Heart left ventricle (tissue), 16 donors: Measurements from ENCODE around the gene AMPD2. TPM values are rescaled to one million over a fixed set of nuclear protein-coding genes. Genes with fewer than 3 reads are reported as not detected.

Experiments used
- ATAC-seq, 4 donors: fragments of 200-7000 bp; cut with Tn5 transposase; one replicate each; pipeline ENCODE4 v1.9.1; 2020 to 2022; ENCODE audit warnings: moderate library complexity in 4 of 4, mild to moderate bottlenecking in 3 of 4, moderate number of reproducible peaks in 1 of 4
- DNase-seq, 5 donors: peaks; one replicate each; pipeline ENCODE4 v3.0.0-alpha.2; 2020
- H3K27ac ChIP-seq, 12 donors: fragments of 200-600 bp; sonication (generic) in 4 of 12; one replicate each; pipeline versions ENCODE4 v1.5.0 to v1.8.0; 2016 to 2022; ENCODE audit warnings: mild to moderate bottlenecking in 2 of 12
- H3K27me3 ChIP-seq, 9 donors: fragments of 200-600 bp; sonication (generic) in 2 of 9; one replicate each; pipeline versions ENCODE4 v1.5.1 to v1.8.0; 2016 to 2022; ENCODE audit warnings: mild to moderate bottlenecking in 3 of 9
- H3K36me3 ChIP-seq, 9 donors: fragments of 200-600 bp; sonication (generic) in 2 of 9; one replicate each; pipeline versions ENCODE4 v1.5.0 to v1.8.0; 2018 to 2022; ENCODE audit warnings: mild to moderate bottlenecking in 2 of 9
- H3K4me1 ChIP-seq, 12 donors: fragments of 200-600 bp; sonication (generic) in 4 of 12; one replicate each; pipeline versions ENCODE4 v1.5.0 to v1.8.0; 2016 to 2022; ENCODE audit warnings: mild to moderate bottlenecking in 3 of 12
- H3K4me3 ChIP-seq, 12 donors: fragments of 200-600 bp; sonication (generic) in 4 of 12; one replicate each; pipeline versions ENCODE4 v1.5.0 to v1.8.0; 2017 to 2022; ENCODE audit warnings: mild to moderate bottlenecking in 9 of 12, moderate library complexity in 4 of 12
- H3K9me3 ChIP-seq, 12 donors: fragments of 200-600 bp; sonication (generic) in 4 of 12; one replicate each; pipeline versions ENCODE4 v1.5.0 to v1.8.0; 2016 to 2022; ENCODE audit warnings: mild to moderate bottlenecking in 1 of 12
- CTCF ChIP-seq, 12 donors: fragments of 200-600 bp; sonication (generic) in 4 of 12; IDR thresholded peaks; one replicate each; pipeline versions ENCODE4 v1.5.0 to v1.8.0; 2018 to 2022; ENCODE audit warnings: antibody characterized with exemption in 12 of 12, mild to moderate bottlenecking in 5 of 12
- POLR2A ChIP-seq, 2 donors: fragments of 450-650 bp; IDR thresholded peaks; one replicate each; pipeline ENCODE4 v1.6.1; 2017; ENCODE audit warnings: antibody characterized with exemption in 2 of 2, mild to moderate bottlenecking in 2 of 2, moderate library complexity in 2 of 2
- WGBS, 4 donors: extraction: QIAGEN DNeasy Blood & Tissue Kit in 2 of 4; methylation state at CpG; one replicate each; pipeline versions ENCODE4 v1.1.5 to v1.1.7; 2013 to 2018; 5-methylcytosine and 5-hydroxymethylcytosine counted together
- intact Hi-C, 10 donors: fragments of 100-400 bp; cut with DNase I; formaldehyde crosslinking; loops; one replicate each; pipeline versions ENCODE4 v1.11.1 to v1.14.2; 2022
- polyA plus RNA-seq, 2 donors: library from polyadenylated mRNA; stranded (reverse); fragments of 200-250 nt; gene quantifications; one replicate each; pipeline ENCODE4 v1.2.3, GENCODE V29; 2013
- total RNA-seq, 9 donors: library from RNA; depleted of rRNA in 2 of 9; stranded (reverse); fragments of >200 nt in 2 of 9; fragmentation: NEBNext Ultra II Directional in 3 of 9; extraction: Animal tissue kit (Norgen Biotek cat#: 25700) in 3 of 9; gene quantifications; one replicate each; pipeline versions ENCODE4 v1.1.0 to v1.2.4, GENCODE V29; 2016 to 2023
- donor health status: ischemic (EF 13 %, LVEDD 7.1; RV severe dilation, severe dysfunction).
- donor health status: healthy with polysubstance abuse.
- donor health status: DM: no; HTN: yes; CAD: no.
- donor health status: DM: no; HTN: no; CAD: no.
- donor health status: ischemic (EF 25% LVEDD 6.9; RV normal size, moderate dysfunction).
- donor health status: ischemic (EF 25% LVEDD 5.7; RV mildly dilated, moderate dysfunction).
- donor health status: healthy.
- donor health status: DM: yes; HTN: yes; CAD: no.
- donor health status: ischemic (EF 35%, LVEDD 5.7; RV mildly dilated, moderate dysfunction).
- donor health status: nonischemic (EF 11% LVEDD 7.7; RV severe dilation, severe dysfunction).
- donor health status: DM: yes; HTN: yes; CAD: no.
- donor health status: PGD.
- donor health status: ischemic (EF 29% LVEDD 5.4; RV normal size, mild dysfunction).
- donor health status: nonischemic (EF 23%, LVEDD 6.1; RV moderate dilation, normal function).

AMPD2 gene
- total and polyA plus RNA-seq, 11 donors, result 7.4 to 29.9 (median 10.0) TPM

GRCh38 chr1:109613361-109614147, 6.1 kb upstream of the AMPD2 start:
- H3K27me3 ChIP-seq, result no peaks in the 10 kb centered on the region
- no peak overlapping the region for H3K4me3 ChIP-seq
- no peaks in the 10 kb centered on the region for H3K36me3 ChIP-seq
- no peak for TF ChIP-seq POLR2A (IDR thresholded peaks at IDR 0.05)
- TF ChIP-seq CTCF (IDR thresholded peaks at IDR 0.05), result no peak
- H3K4me1 ChIP-seq, result peaks cover 0 to 63% (median 0%) of the 10 kb centered on the region in 12 donors
- no peak for DNase-seq
- peak in 1 of 4 donors; percentile 14 for ATAC-seq
- intact Hi-C loops, result loop anchor here in 1 of 10 donors (10.0 kb wide), 1 partner anchor 59 kb away; no protein-coding TSS in a partner anchor
- 60 to 63% (median 62%) methylated on average over 7 of the region's 7 CpGs for WGBS, 4 donors
- H3K9me3 ChIP-seq, result no peaks in the 10 kb centered on the region
- peak overlapping the region in 1 of 12 donors; percentile 54 for H3K27ac ChIP-seq

- Histone ChIP-seq H3K36me3 (no peaks in the 10 kb centered on the region), H3K27ac (peak overlapping the region in 4 of 12 donors; percentile 30 to 96 (median 55)), H3K9me3 (no peaks in the 10 kb centered on the region), H3K4me1 (peaks cover 0 to 81% (median 11%) of the 10 kb centered on the region in 12 donors), H3K27me3 (no peaks in the 10 kb centered on the region), H3K4me3 (no peak overlapping the region)
- no peak for DNase-seq
- peak in 3 of 4 donors; percentile 37 to 57 (median 50) for ATAC-seq
- WGBS, 4 donors, result 47 to 62% (median 56%) methylated on average over 3 of the region's 3 CpGs
- TF ChIP-seq CTCF (IDR thresholded peaks at IDR 0.05) (no peak), POLR2A (IDR thresholded peaks at IDR 0.05) (no peak)
- intact Hi-C loops, result loop anchor here in 1 of 10 donors (10.0 kb wide), 1 partner anchor 61 kb away; no protein-coding TSS in a partner anchor
These were observed 3.8 kb upstream of the AMPD2 start for GRCh38 chr1:109615879-109616278.

GRCh38 chr1:109616391-109616790, 3.2 kb upstream of the AMPD2 start:
- TF ChIP-seq POLR2A (IDR thresholded peaks at IDR 0.05) (no peak), CTCF (IDR thresholded peaks at IDR 0.05) (no peak)
- no peak overlapping the region for H3K4me3 ChIP-seq
- H3K27ac ChIP-seq, result peak overlapping the region in 4 of 12 donors; percentile 15 to 96 (median 50)
- no peaks in the 10 kb centered on the region for H3K36me3 ChIP-seq
- DNase-seq (no peak), ATAC-seq (no peak)
- peaks cover 0 to 86% (median 14%) of the 10 kb centered on the region in 12 donors for H3K4me1 ChIP-seq
- 64 to 79% (median 78%) methylated on average over 3 of the region's 3 CpGs for WGBS, 4 donors
- intact Hi-C loops, result loop anchor here in 1 of 10 donors (10.0 kb wide), 1 partner anchor 62 kb away; no protein-coding TSS in a partner anchor
- no peaks in the 10 kb centered on the region for H3K27me3 ChIP-seq
- no peaks in the 10 kb centered on the region for H3K9me3 ChIP-seq

- no peaks in the 10 kb centered on the region for H3K27me3 ChIP-seq
- WGBS, 4 donors, result 50 to 65% (median 60%) methylated on average over 3 of the region's 3 CpGs
- H3K27ac ChIP-seq, result peak overlapping the region in 5 of 12 donors; percentile 0 to 96 (median 15)
- H3K4me3 ChIP-seq, result no peak overlapping the region
- ATAC-seq (peak in 2 of 4 donors; percentile 3 to 5), DNase-seq (peak in 1 of 5 donors; percentile 11)
- H3K9me3 ChIP-seq, result no peaks in the 10 kb centered on the region
- H3K4me1 ChIP-seq, result peaks cover 0 to 91% (median 19%) of the 10 kb centered on the region in 12 donors
- intact Hi-C loops, result loop anchor here in 1 of 10 donors (10.0 kb wide), 1 partner anchor 63 kb away; no protein-coding TSS in a partner anchor
- no peak for TF ChIP-seq POLR2A (IDR thresholded peaks at IDR 0.05)
- TF ChIP-seq CTCF (IDR thresholded peaks at IDR 0.05), result no peak
- H3K36me3 ChIP-seq, result no peaks in the 10 kb centered on the region
These were observed 2.3 kb upstream of the AMPD2 start for GRCh38 chr1:109617291-109617801.
